Measurements from ENCODE around the gene CORO6.

Gene CORO6

GRCh38 chr17:29570521-29570920 lies 52.2 kb downstream of the CORO6 start:
- no peak for TF ChIP-seq CTCF (conservative IDR thresholded peaks at IDR 0.05; ENCODE audit: low read length)
- TF ChIP-seq EZH2phosphoT487 (IDR thresholded peaks at IDR 0.05; ENCODE audit: borderline replicate concordance): no peak
- Histone ChIP-seq H3K4me2 (ENCODE audit: low read depth, low read length, poor library complexity, severe bottlenecking) (no peak overlapping the region), H2AFZ (ENCODE audit: low read length) (no peak overlapping the region), H3K9me3 (ENCODE audit: insufficient read depth, low read depth, low read length) (no peaks in the 10 kb centered on the region), H3F3A (ENCODE audit: low read depth) (0 out of 2 replicates have a peak, but pooled peaks cover 3% of the 10 kb centered on the region), H3K27me3 (ENCODE audit: insufficient read depth, low read length, poor library complexity, severe bottlenecking) (no peaks in the 10 kb centered on the region), H3K4me1 (ENCODE audit: insufficient read depth, low read length, poor library complexity, severe bottlenecking) (peaks cover 13% of the 10 kb centered on the region), H3K9ac (ENCODE audit: low read depth, low read length, poor library complexity, severe bottlenecking) (no peak overlapping the region), H4K20me1 (ENCODE audit: insufficient read depth, low read length, poor library complexity, severe bottlenecking) (peaks cover 10% of the 10 kb centered on the region), H3K4me3 (ENCODE audit: low read length, poor library complexity, severe bottlenecking) (no peak overlapping the region), H3K9me2 (replicated peaks; ENCODE audit: low read depth, low read length) (no peaks in the 10 kb centered on the region), H3K79me2 (ENCODE audit: insufficient read depth, low read length) (peaks cover 11% of the 10 kb centered on the region; the same call in 1 of the 2 replicates), H3K36me3 (ENCODE audit: insufficient read depth, low read length) (peaks cover 16% of the 10 kb centered on the region; the same call in 1 of the 2 replicates)

GRCh38 chr17:29569245-29569950 lies 53.3 kb downstream of the CORO6 start:
- no peaks in the 10 kb centered on the region for H3K9me2 ChIP-seq (replicated peaks; ENCODE audit: low read depth, low read length)
- TF ChIP-seq EZH2phosphoT487 (IDR thresholded peaks at IDR 0.05; ENCODE audit: borderline replicate concordance): no peak
- no peak for TF ChIP-seq CTCF (conservative IDR thresholded peaks at IDR 0.05; ENCODE audit: low read length)
- H3K4me3 ChIP-seq (ENCODE audit: low read length, poor library complexity, severe bottlenecking): peak overlapping the region; percentile 92
- no peaks in the 10 kb centered on the region for H3K27me3 ChIP-seq (ENCODE audit: insufficient read depth, low read length, poor library complexity, severe bottlenecking)
- H2AFZ ChIP-seq (ENCODE audit: low read length): peak overlapping the region; percentile 98; the same call in 1 of the 2 replicates
- H3K9ac ChIP-seq (ENCODE audit: low read depth, low read length, poor library complexity, severe bottlenecking): peak overlapping the region; percentile 87
- H3K36me3 ChIP-seq (ENCODE audit: insufficient read depth, low read length): peaks cover 9% of the 10 kb centered on the region; the same call in 1 of the 2 replicates
- H3K79me2 ChIP-seq (ENCODE audit: insufficient read depth, low read length): peaks cover 19% of the 10 kb centered on the region; the same call in 1 of the 2 replicates
- no peaks in the 10 kb centered on the region for H3K9me3 ChIP-seq (ENCODE audit: insufficient read depth, low read depth, low read length)
- peaks cover 17% of the 10 kb centered on the region for H3K4me1 ChIP-seq (ENCODE audit: insufficient read depth, low read length, poor library complexity, severe bottlenecking)
- peak overlapping the region; percentile 81 for H3K4me2 ChIP-seq (ENCODE audit: low read depth, low read length, poor library complexity, severe bottlenecking)
- 0 out of 2 replicates have a peak, but pooled peaks cover 3% of the 10 kb centered on the region for H3F3A ChIP-seq (ENCODE audit: low read depth)
- peaks cover 10% of the 10 kb centered on the region for H4K20me1 ChIP-seq (ENCODE audit: insufficient read depth, low read length, poor library complexity, severe bottlenecking)

GRCh38 chr17:29568331-29569244 lies 54.1 kb downstream of the CORO6 start, which contains the start of gene TP53I13:
Gene TP53I13, plus strand, starts transcription at chr17:29568701. Its CDS starts 58 bp downstream, at chr17:29568759.
- Histone ChIP-seq H3K4me3 (ENCODE audit: low read length, poor library complexity, severe bottlenecking) (peak within 1 kb of the TSS; percentile 92), H2AFZ (ENCODE audit: low read length) (peak within 1 kb of the TSS; percentile 98), H4K20me1 (ENCODE audit: insufficient read depth, low read length, poor library complexity, severe bottlenecking) (peaks cover 16% of the 10 kb centered on the region), H3K27me3 (ENCODE audit: insufficient read depth, low read length, poor library complexity, severe bottlenecking) (no peaks in the 10 kb centered on the region), H3K36me3 (ENCODE audit: insufficient read depth, low read length) (peaks cover 4% of the 10 kb centered on the region; the same call in 1 of the 2 replicates), H3K4me2 (ENCODE audit: low read depth, low read length, poor library complexity, severe bottlenecking) (peak within 1 kb of the TSS; percentile 81), H3K9me3 (ENCODE audit: insufficient read depth, low read depth, low read length) (no peaks in the 10 kb centered on the region), H3K9ac (ENCODE audit: low read depth, low read length, poor library complexity, severe bottlenecking) (peak within 1 kb of the TSS; percentile 87), H3K79me2 (ENCODE audit: insufficient read depth, low read length) (peaks cover 25% of the 10 kb centered on the region; the same call in 1 of the 2 replicates), H3K4me1 (ENCODE audit: insufficient read depth, low read length, poor library complexity, severe bottlenecking) (peaks cover 17% of the 10 kb centered on the region), H3K9me2 (replicated peaks; ENCODE audit: low read depth, low read length) (no peaks in the 10 kb centered on the region), H3F3A (ENCODE audit: low read depth) (0 out of 2 replicates have a peak, but pooled peaks cover 3% of the 10 kb centered on the region)
- no peak for TF ChIP-seq EZH2phosphoT487 (IDR thresholded peaks at IDR 0.05; ENCODE audit: borderline replicate concordance)
- TF ChIP-seq CTCF (conservative IDR thresholded peaks at IDR 0.05; ENCODE audit: low read length): no peak

Measured in Loucy (cell line).